ENCODE results near the gene TP53BP2. TPM values are rescaled to one million over a fixed set of nuclear protein-coding genes. Genes with fewer than 3 reads are reported as not detected.

TP53BP2 gene
- total RNA-seq, 1 experiment from 2014 or later: 38.2 TPM

- H3K27ac ChIP-seq (ENCODE audit: low read depth, low read length): no peak overlapping the region
- H3K36me3 ChIP-seq (ENCODE audit: control insufficient read depth in 1 of 2, insufficient read depth in 2 of 2, low read length in 2 of 2): no peaks in the 10 kb centered on the region
- H4K20me1 ChIP-seq (ENCODE audit: insufficient read depth): peaks cover 26% of the 10 kb centered on the region; the same call in 1 of the 2 replicates
- H3K27me3 ChIP-seq (ENCODE audit: insufficient read depth, low read length): no peaks in the 10 kb centered on the region
- no peak overlapping the region for H3K4me2 ChIP-seq (ENCODE audit: low read length)
- ATAC-seq (no peak), DNase-seq (ENCODE audit: low read depth, low spot score) (no peak)
- intact Hi-C loops (cut with micrococcal nuclease): no loop called here
- no peaks in the 10 kb centered on the region for H3K9me3 ChIP-seq (ENCODE audit: control insufficient read depth in 1 of 2, insufficient read depth in 1 of 2, low read depth in 1 of 2, low read length in 2 of 2)
- H3K4me3 ChIP-seq (replicated peaks in 1 of 2; ENCODE audit: low read depth in 1 of 2, low read length in 2 of 2): no peak overlapping the region
- H3K9me2 ChIP-seq (ENCODE audit: insufficient read depth): no peaks in the 10 kb centered on the region
- H2AFZ ChIP-seq (ENCODE audit: low read depth, low read length, poor library complexity, severe bottlenecking): no peak overlapping the region
- peaks cover 97% of the 10 kb centered on the region for H3K79me2 ChIP-seq (ENCODE audit: insufficient read depth, low read length)
- RAD21 ChIA-PET (ENCODE audit: low non-redundant PET in 1 of 2, low total read pairs in 2 of 2, uncharacterized antibody in 2 of 2, unreplicated experiment in 2 of 2): no interaction called here
- no peak overlapping the region for H3K9ac ChIP-seq (ENCODE audit: low read length)
- no TSS peak for BruUV-seq (replicated peaks)
- H3K4me1 ChIP-seq (ENCODE audit: control insufficient read depth in 1 of 2, insufficient read depth in 2 of 2, low read length in 2 of 2): peaks cover 3 to 31% of the 10 kb centered on the region in 2 experiments; a peak in 3 of 4 replicates
- no peak for TF ChIP-seq MAX (IDR thresholded peaks at IDR 0.05)
- no peak for TF ChIP-seq POLR2AphosphoS5 (IDR thresholded peaks at IDR 0.05; ENCODE audit: low read depth, low read length)
- TF ChIP-seq EZH2 (IDR thresholded peaks at IDR 0.05): no peak
- no peak for TF ChIP-seq ATF3 (IDR thresholded peaks at IDR 0.05)
- no peak for TF ChIP-seq YY1 (IDR thresholded peaks at IDR 0.05; ENCODE audit: extremely low read depth, insufficient replicate concordance, low read depth, low read length)
- TF ChIP-seq CTCF (IDR thresholded peaks at IDR 0.05 in 2 of 3, conservative IDR thresholded peaks at IDR 0.05 in 1 of 3; ENCODE audit: borderline replicate concordance in 1 of 3, insufficient read depth in 1 of 3, low read depth in 2 of 3, low read length in 2 of 3): no peak
- TF ChIP-seq SIN3A (IDR thresholded peaks at IDR 0.05; ENCODE audit: low read depth): no peak
- TF ChIP-seq SRF (IDR thresholded peaks at IDR 0.05; ENCODE audit: low read depth): no peak
- TF ChIP-seq ZFX (IDR thresholded peaks at IDR 0.05): no peak
- no peak for TF ChIP-seq POLR2A (IDR thresholded peaks at IDR 0.05; ENCODE audit: borderline replicate concordance, extremely low read depth, insufficient read depth, insufficient read length)
- no peak for TF ChIP-seq SP1 (IDR thresholded peaks at IDR 0.05; ENCODE audit: low read depth)
- no peak for TF ChIP-seq CEBPB (IDR thresholded peaks at IDR 0.05; ENCODE audit: low read depth)
- no peak for TF ChIP-seq EGR1 (IDR thresholded peaks at IDR 0.05; ENCODE audit: low read depth)
- TF ChIP-seq RAD21 (IDR thresholded peaks at IDR 0.05; ENCODE audit: low read depth): no peak
- TF ChIP-seq ZBTB33 (IDR thresholded peaks at IDR 0.05; ENCODE audit: extremely low read depth, insufficient replicate concordance, low read length): no peak
- no peak for TF ChIP-seq ELF1 (IDR thresholded peaks at IDR 0.05; ENCODE audit: borderline replicate concordance, low read depth)
- CTCF ChIA-PET: no interaction called here
- POLR2A ChIA-PET: no interaction called here
Measured at GRCh38 chr1:223833948-223834347, 11.8 kb downstream of the TP53BP2 start.

Data from HCT116 (cell line).